GM23248 (cell line): Measurements from ENCODE around the gene PEX11B.

Source experiments
- EZH2 ChIP-seq: fragments of 200-600 bp; sonication (generic); IDR thresholded peaks from 2 replicates; pipeline ENCODE4 v1.6.1; 2018; ENCODE audit warnings: antibody characterized with exemption, mild to moderate bottlenecking; ENCODE audit not compliant: insufficient read depth, poor library complexity, severe bottlenecking
- EZH2phosphoT487 ChIP-seq: fragments of 200-600 bp; sonication (generic); IDR thresholded peaks from 2 replicates; pipeline ENCODE4 v1.6.1; 2018; ENCODE audit warnings: antibody characterized with exemption, moderate library complexity, mild to moderate bottlenecking, low read depth; ENCODE audit not compliant: insufficient read depth

- TF ChIP-seq EZH2phosphoT487 = no peak
- TF ChIP-seq EZH2 = no peak
These were observed 18.9 kb upstream of the PEX11B start for GRCh38 chr1:145937436-145937835.
